ENCODE data around the gene GGACT.

DNA sequence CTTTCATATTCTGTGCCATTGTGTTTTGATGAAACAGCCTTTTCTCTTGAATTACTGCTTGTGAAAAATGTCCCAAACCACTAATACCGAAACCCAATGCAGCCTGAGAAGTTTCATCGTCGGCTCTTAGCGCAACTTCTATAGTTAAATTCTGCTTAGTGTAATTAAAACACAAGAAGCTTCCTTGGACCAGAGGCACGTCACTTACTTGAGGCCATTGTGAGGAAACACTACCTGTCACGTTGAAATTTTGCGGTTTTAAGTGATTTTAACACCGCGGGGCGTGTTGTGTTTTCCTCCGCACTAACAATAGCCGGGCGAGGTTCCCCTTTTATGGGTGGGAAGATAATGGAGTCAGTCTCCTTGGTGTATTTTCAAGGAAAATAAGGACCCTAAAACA, 70.9 kb downstream of the GGACT start:
- TF ChIP-seq, protein P1, sequence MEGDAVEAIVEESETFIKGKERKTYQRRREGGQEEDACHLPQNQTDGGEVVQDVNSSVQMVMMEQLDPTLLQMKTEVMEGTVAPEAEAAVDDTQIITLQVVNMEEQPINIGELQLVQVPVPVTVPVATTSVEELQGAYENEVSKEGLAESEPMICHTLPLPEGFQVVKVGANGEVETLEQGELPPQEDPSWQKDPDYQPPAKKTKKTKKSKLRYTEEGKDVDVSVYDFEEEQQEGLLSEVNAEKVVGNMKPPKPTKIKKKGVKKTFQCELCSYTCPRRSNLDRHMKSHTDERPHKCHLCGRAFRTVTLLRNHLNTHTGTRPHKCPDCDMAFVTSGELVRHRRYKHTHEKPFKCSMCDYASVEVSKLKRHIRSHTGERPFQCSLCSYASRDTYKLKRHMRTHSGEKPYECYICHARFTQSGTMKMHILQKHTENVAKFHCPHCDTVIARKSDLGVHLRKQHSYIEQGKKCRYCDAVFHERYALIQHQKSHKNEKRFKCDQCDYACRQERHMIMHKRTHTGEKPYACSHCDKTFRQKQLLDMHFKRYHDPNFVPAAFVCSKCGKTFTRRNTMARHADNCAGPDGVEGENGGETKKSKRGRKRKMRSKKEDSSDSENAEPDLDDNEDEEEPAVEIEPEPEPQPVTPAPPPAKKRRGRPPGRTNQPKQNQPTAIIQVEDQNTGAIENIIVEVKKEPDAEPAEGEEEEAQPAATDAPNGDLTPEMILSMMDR (IDR thresholded peaks at IDR 0.05), result no peak
- TF ChIP-seq POLR2A (IDR thresholded peaks at IDR 0.05) (no peak), EP300 (IDR thresholded peaks at IDR 0.05) (no peak), POLR2AphosphoS5 (IDR thresholded peaks at IDR 0.05) (no peak)
